OCI-LY1 (cell line): Measurements from ENCODE around the gene NDUFA11.

Experiments used
- H2AFZ ChIP-seq: fragments of 200-600 bp; sonication (generic), shearing (Covaris generic); 2 replicates; pipeline ENCODE4 v1.6.0; 2014; ENCODE audit warnings: antibody characterized with exemption, mild to moderate bottlenecking, low read length
- H3F3A ChIP-seq: fragments of 200-600 bp; sonication (generic), shearing (Covaris generic); 2 replicates; pipeline ENCODE4 v1.6.0; 2014; ENCODE audit warnings: mild to moderate bottlenecking, antibody characterized with exemption, low read length, moderate library complexity; ENCODE audit not compliant: insufficient read depth
- H3K27ac ChIP-seq: fragments of 200-600 bp; sonication (generic); 2 replicates; pipeline ENCODE4 v1.5.1; 2014; ENCODE audit warnings: low read length, mixed run types, mild to moderate bottlenecking, low read depth; ENCODE audit not compliant: poor library complexity, severe bottlenecking
- H3K27me3 ChIP-seq: fragments of 200-600 bp; sonication (generic); 2 replicates; pipeline ENCODE4 v1.6.0; 2014; ENCODE audit warnings: antibody characterized with exemption, mild to moderate bottlenecking, low read length, moderate library complexity; ENCODE audit not compliant: insufficient read depth
- H3K36me3 ChIP-seq: fragments of 200-600 bp; sonication (generic); 2 replicates; pipeline ENCODE4 v1.6.1; 2014; ENCODE audit warnings: mild to moderate bottlenecking, antibody characterized with exemption, low read length, moderate library complexity, mixed read lengths; ENCODE audit not compliant: insufficient read depth
- H3K4me1 ChIP-seq: fragments of 200-600 bp; sonication (generic); 2 replicates; pipeline ENCODE4 v1.5.1; 2014; ENCODE audit warnings: mild to moderate bottlenecking, low read length, moderate library complexity; ENCODE audit not compliant: insufficient read depth, severe bottlenecking
- H3K4me2 ChIP-seq: fragments of 200-600 bp; sonication (generic), shearing (Covaris generic); 2 replicates; pipeline ENCODE4 v1.6.1; 2014; ENCODE audit warnings: low read length
- H3K4me3 ChIP-seq: fragments of 200-600 bp; sonication (generic); 2 replicates; pipeline ENCODE4 v1.5.1; 2014; ENCODE audit warnings: low read length, low read depth, mild to moderate bottlenecking, mixed read lengths; ENCODE audit not compliant: poor library complexity, severe bottlenecking
- H3K79me2 ChIP-seq: fragments of 200-600 bp; shearing (Covaris generic); 2 replicates; pipeline ENCODE4 v1.6.1; 2016; ENCODE audit warnings: mixed run types, low read length, mixed read lengths; ENCODE audit not compliant: insufficient read depth
- H3K9ac ChIP-seq: fragments of 200-600 bp; sonication (generic), shearing (Covaris generic); 2 replicates; pipeline ENCODE4 v1.6.1; 2014; ENCODE audit warnings: mild to moderate bottlenecking, low read length, mixed read lengths
- H3K9me2 ChIP-seq: fragments of 200-600 bp; sonication (generic), shearing (Covaris generic); 2 replicates; pipeline ENCODE4 v1.6.1; 2014; ENCODE audit warnings: low read depth, mild to moderate bottlenecking, low read length, mixed read lengths
- H3K9me3 ChIP-seq: fragments of 200-600 bp; shearing (Covaris generic); 2 replicates; pipeline ENCODE4 v1.6.1; 2014; ENCODE audit warnings: low read length, mixed read lengths
- H4K20me1 ChIP-seq: fragments of 200-600 bp; sonication (generic), shearing (Covaris generic); 2 replicates; pipeline ENCODE4 v1.6.0; 2016; ENCODE audit warnings: mild to moderate bottlenecking, low read length; ENCODE audit not compliant: insufficient read depth
- EZH2 ChIP-seq: fragments of 200-600 bp; sonication (generic), shearing (Covaris generic); IDR thresholded peaks from 2 replicates; pipeline ENCODE4 v1.8.0; 2017; ENCODE audit warnings: borderline replicate concordance, mixed run types, mild to moderate bottlenecking, antibody characterized with exemption, low read length, moderate library complexity, mixed read lengths
- TF ChIP-seq, protein P1 (sequence below): fragments of 200-600 bp; sonication (generic), shearing (Covaris generic); IDR thresholded peaks from 2 replicates; pipeline ENCODE4 v1.5.1; 2017; ENCODE audit warnings: mild to moderate bottlenecking, antibody characterized with exemption, low read length, moderate library complexity, mixed read lengths

NDUFA11 gene

DNA sequence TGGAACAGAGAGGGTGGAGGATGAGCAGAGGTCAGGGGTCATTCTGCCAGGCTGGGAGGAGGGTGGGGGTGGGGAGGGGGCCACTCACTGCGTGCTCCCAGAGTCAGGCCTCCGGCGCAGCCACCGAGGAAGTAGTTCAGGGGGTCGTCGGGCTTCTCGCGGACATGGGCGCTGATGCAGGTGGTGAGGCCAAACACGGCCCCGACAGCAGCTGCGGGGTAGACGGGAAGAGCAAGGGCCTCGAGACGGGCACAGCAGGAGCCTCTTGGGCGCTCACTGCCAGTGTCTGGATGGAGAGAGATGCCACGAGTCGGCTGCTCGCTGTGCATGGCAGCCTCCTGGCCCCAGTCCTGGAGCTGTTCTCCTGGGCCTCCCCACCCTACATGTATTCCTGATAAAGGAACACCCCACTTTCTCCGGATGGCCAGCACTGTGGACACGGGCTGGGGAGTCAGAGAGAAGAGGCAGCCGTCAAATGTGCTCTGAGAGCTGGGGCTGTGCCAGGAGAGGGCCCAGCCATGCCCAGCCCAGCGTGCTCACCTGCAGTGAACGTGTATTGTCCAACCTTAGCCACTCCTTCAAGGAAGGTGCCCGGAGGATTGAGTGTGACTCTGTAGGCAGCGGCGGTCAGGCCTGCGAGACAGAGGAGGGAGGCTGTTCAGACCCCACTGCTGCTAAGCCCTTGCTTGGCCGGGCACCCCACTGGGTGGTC lies 7.1 kb downstream of the NDUFA11 start:
- TF ChIP-seq, protein P1, sequence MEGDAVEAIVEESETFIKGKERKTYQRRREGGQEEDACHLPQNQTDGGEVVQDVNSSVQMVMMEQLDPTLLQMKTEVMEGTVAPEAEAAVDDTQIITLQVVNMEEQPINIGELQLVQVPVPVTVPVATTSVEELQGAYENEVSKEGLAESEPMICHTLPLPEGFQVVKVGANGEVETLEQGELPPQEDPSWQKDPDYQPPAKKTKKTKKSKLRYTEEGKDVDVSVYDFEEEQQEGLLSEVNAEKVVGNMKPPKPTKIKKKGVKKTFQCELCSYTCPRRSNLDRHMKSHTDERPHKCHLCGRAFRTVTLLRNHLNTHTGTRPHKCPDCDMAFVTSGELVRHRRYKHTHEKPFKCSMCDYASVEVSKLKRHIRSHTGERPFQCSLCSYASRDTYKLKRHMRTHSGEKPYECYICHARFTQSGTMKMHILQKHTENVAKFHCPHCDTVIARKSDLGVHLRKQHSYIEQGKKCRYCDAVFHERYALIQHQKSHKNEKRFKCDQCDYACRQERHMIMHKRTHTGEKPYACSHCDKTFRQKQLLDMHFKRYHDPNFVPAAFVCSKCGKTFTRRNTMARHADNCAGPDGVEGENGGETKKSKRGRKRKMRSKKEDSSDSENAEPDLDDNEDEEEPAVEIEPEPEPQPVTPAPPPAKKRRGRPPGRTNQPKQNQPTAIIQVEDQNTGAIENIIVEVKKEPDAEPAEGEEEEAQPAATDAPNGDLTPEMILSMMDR, result no peak
- no peak for TF ChIP-seq EZH2
- Histone ChIP-seq H3K9ac (no peak overlapping the region), H3K4me1 (no peaks in the 10 kb centered on the region), H2AFZ (no peak overlapping the region), H3K9me3 (no peaks in the 10 kb centered on the region), H3K27ac (no peak overlapping the region), H3K9me2 (no peaks in the 10 kb centered on the region), H3K79me2 (peaks cover 16% of the 10 kb centered on the region; the same call in 1 of the 2 replicates), H3F3A (no peaks in the 10 kb centered on the region; the same call in 1 of the 2 replicates), H4K20me1 (no peaks in the 10 kb centered on the region), H3K27me3 (peaks cover 3% of the 10 kb centered on the region; the same call in 1 of the 2 replicates), H3K36me3 (peaks cover 44% of the 10 kb centered on the region), H3K4me3 (no peak overlapping the region), H3K4me2 (no peak overlapping the region)

DNA sequence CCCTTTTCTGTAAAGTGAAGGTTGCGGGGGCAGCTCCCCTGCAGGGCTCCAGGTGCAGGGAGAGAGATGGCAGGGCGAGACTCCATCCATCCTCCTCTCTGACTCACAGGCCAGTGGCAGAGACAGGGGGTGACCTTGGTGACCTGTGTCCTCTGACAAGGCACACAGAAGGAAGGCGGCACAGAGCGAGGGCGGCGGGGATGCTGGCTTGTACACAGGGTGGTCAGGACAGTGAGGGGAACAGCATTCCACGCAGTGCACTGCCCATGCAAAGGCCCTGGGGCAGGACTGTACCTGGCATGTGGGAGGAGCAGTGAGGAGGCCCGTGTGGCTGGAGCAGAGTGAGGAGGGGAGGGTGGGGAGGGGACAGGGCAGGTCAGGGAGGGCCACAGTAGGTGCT lies 7.7 kb downstream of the NDUFA11 start:
- no peaks in the 10 kb centered on the region for H4K20me1 ChIP-seq
- H3K9ac ChIP-seq, result no peak overlapping the region
- H3K79me2 ChIP-seq, result peaks cover 9% of the 10 kb centered on the region; the same call in 1 of the 2 replicates

DNA sequence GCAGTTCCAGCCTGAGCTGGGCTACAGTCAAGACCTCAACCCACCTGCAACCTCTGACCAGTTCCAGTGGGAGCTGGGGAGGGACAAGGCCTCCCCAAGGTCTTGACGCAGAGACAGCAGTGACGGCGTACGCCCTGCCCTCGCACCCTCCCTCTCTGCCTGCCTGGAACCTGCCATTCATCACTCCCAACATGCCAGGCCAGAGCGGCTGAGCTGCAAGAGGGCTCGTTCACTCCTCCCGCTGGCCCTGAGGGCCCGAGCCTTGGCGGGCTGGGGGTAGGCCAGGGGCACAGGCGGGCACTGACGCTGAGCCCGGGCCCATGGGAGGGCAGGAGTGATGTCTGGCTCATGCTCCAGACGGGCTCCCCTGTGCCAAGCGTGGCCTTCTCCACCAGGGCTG lies 8.2 kb downstream of the NDUFA11 start:
- Histone ChIP-seq H3K27me3 (peaks cover 5% of the 10 kb centered on the region; the same call in 1 of the 2 replicates), H3K9ac (no peak overlapping the region), H3F3A (no peaks in the 10 kb centered on the region; the same call in 1 of the 2 replicates), H3K4me2 (no peak overlapping the region), H3K4me3 (no peak overlapping the region), H3K9me2 (no peaks in the 10 kb centered on the region), H3K79me2 (0 out of 2 replicates have a peak, but pooled peaks cover 8% of the 10 kb centered on the region), H3K9me3 (no peaks in the 10 kb centered on the region), H4K20me1 (no peaks in the 10 kb centered on the region), H3K36me3 (peaks cover 36% of the 10 kb centered on the region), H2AFZ (no peak overlapping the region), H3K4me1 (no peaks in the 10 kb centered on the region), H3K27ac (no peak overlapping the region)
- TF ChIP-seq, protein P1, result no peak
- TF ChIP-seq EZH2, result no peak

More for the DNA sequence above, 7.7 kb downstream of the NDUFA11 start:
- TF ChIP-seq, protein P1, result no peak
- no peak for TF ChIP-seq EZH2
- H2AFZ ChIP-seq, result no peak overlapping the region
- no peaks in the 10 kb centered on the region for H3K9me3 ChIP-seq
- H3K27me3 ChIP-seq, result peaks cover 5% of the 10 kb centered on the region; the same call in 1 of the 2 replicates
- H3K4me3 ChIP-seq, result no peak overlapping the region
- no peak overlapping the region for H3K27ac ChIP-seq
- H3K9me2 ChIP-seq, result no peaks in the 10 kb centered on the region
- H3K4me1 ChIP-seq, result no peaks in the 10 kb centered on the region
- no peaks in the 10 kb centered on the region; the same call in 1 of the 2 replicates for H3F3A ChIP-seq
- peaks cover 38% of the 10 kb centered on the region for H3K36me3 ChIP-seq
- H3K4me2 ChIP-seq, result no peak overlapping the region
